ENCODE results near the gene PAGR1.
"Not testable (repeated sequence)": the region's sequence is repeated elsewhere in the genome, so short reads cannot be mapped to it uniquely, and the experiment has no call there.

PAGR1 gene

DNA sequence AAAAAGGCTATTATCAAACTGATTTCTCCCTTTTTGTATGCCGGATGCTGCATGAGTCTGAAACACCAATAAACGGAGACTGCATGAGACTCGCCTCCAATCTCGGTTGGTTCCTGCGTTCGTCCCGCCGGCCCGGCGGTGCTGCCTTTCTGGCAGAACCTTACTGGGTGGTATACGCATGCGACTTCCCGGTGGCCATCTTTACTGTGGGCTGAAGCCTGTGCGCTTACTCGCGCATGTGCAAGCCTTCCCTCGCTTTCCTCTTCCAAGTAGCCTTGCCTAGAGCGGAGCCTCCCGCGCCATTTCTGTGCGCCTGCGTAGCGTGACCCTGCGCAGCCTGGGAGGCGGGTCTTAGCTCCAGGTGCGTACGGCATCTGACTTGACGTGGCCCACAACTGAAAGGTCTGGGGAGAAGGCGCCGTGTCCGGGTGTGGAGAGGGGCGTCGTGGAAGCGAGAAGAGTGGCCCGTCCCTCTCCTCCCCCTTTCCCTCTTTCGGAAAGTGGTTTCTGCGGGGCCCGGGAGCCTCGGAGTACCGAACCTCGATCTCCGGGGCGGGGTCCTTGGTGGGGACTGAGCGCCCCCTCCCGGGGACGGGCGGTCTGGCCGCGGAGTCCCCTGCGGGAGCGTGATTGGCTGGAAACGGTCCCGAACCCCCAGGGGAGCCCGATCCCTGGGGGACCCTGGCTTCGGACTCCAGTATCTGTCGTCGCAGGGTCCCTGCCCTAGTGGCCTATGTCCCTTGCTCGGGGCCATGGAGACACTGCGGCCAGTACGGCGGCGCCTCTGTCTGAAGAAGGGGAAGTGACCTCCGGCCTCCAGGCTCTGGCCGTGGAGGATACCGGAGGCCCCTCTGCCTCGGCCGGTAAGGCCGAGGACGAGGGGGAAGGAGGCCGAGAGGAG lies at the start of gene PAGR1:
TSS of gene PAGR1 (plus strand) at position 360 of the 901 bp plus-strand sequence. CDS start at position 734, 374 bp downstream.
- peaks cover 2% of the 10 kb centered on the region; the same call in 1 of the 2 replicates for H3K4me1 ChIP-seq (ENCODE audit: insufficient read depth, low read length)
- 0 out of 2 replicates have a peak, but pooled peaks cover 7% of the 10 kb centered on the region for H3K36me3 ChIP-seq (ENCODE audit: insufficient read depth, low read length)
- H3K9me3 ChIP-seq (ENCODE audit: control insufficient read depth, insufficient read depth, low read length) = no peaks in the 10 kb centered on the region
- H3K9ac ChIP-seq (ENCODE audit: low read depth, low read length) = peak within 1 kb of the TSS; percentile 96

DNA sequence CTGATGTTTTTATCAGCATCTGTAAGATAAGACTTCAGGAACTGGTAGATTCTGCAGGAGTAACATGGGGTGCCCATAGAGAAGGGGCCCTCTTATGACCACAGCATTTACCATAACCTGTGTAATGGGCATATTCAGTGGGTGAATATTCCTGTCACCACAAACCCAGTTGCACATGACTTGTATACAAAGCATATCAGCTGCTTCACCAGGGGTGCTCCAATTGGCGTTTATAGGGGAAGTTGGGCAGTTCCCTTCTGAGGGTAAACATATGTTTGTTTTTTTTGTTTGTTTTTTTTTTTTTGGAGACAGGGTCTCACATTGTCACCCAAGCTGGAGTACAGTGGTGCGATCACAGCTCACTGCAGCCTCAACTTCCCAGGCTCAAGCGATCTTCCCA lies 49.4 kb upstream of the PAGR1 start:
- Histone ChIP-seq H3K4me1 (ENCODE audit: insufficient read depth, low read length) (no peaks in the 10 kb centered on the region), H3K36me3 (ENCODE audit: insufficient read depth, low read length) (no peaks in the 10 kb centered on the region), H3K9ac (ENCODE audit: low read depth, low read length) (no peak overlapping the region), H3K9me3 (ENCODE audit: control insufficient read depth, insufficient read depth, low read length) (no peaks in the 10 kb centered on the region)

DNA sequence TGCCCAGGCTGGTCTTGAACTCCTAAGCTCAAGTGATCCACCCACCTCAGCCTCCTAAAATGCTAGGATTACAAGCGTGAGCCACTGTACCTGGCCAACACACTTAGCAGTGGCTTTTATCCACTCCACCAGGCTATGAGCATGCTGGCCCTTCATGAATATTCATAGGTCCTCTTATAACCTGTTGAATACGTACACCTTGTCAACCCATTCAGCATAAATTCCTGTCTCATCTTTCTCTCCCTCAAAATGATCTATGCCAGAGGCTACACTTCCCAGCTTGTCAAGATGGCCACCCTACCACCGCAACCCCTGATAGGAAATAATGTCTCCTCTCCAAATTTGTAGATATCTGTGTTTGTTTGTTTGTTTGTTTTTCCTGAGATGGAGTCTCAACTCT lies 48.9 kb upstream of the PAGR1 start:
- H3K36me3 ChIP-seq (ENCODE audit: insufficient read depth, low read length) = no peaks in the 10 kb centered on the region
- H3K9ac ChIP-seq (ENCODE audit: low read depth, low read length) = no peak overlapping the region
- no peaks in the 10 kb centered on the region for H3K4me1 ChIP-seq (ENCODE audit: insufficient read depth, low read length)
- H3K9me3 ChIP-seq (ENCODE audit: control insufficient read depth, insufficient read depth, low read length) = no peaks in the 10 kb centered on the region

DNA sequence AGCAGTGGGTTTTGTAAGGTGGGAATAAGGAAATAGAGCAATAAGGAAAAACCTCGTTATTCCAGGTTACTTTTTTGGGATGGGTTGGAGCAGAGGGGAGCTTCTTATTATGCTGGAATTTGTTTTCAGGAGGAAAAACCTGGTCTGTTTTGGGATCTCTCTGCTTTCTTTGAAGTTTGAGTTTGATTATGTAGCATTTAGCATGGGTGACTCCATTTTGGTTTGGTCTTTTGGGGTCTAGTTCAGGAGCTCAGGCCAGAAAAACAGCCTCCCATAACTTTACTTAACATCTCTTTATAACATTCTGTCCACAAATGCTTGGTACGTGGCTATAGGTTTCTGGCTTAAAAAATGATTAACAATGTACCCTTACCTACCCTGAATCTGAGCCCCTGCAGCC lies 46.4 kb upstream of the PAGR1 start:
- no peaks in the 10 kb centered on the region for H3K9me3 ChIP-seq (ENCODE audit: control insufficient read depth, insufficient read depth, low read length)
- no peak overlapping the region for H3K9ac ChIP-seq (ENCODE audit: low read depth, low read length)
- H3K4me1 ChIP-seq (ENCODE audit: insufficient read depth, low read length) = no peaks in the 10 kb centered on the region
- H3K36me3 ChIP-seq (ENCODE audit: insufficient read depth, low read length) = no peaks in the 10 kb centered on the region

DNA sequence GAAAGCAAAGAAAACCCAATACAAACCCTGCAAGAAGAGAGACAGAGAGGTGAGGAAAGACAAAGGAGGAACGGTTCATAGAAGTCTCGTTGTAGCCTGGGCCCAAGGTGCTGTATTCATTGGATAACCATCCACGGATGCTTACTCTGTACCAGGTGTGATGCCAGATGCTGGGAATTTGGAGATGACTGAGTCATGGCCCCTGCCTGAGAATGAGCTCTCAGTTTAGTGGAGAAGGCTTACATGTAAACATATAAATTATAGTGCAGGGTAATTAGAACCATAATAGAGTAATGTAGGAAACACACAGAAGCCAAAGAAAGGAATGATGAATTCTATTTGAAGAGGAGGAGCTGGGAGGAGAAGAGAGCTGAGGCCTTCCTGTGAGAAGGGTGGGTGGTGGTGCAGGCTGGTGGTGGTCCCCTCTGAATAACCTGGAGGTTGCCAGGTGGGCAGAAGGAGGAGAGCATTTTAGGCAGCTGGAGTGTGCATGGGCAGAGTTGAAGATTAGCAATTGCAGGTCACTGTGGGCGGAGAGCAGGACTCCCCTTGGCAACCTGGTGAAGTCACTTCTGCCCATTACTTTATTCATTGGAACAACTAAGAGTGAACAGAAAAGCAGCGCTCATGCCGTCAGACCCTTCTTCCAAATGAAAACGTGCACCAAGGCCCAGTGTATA lies 45.6 kb upstream of the PAGR1 start:
- Histone ChIP-seq H3K4me1 (ENCODE audit: insufficient read depth, low read length) (no peaks in the 10 kb centered on the region), H3K36me3 (ENCODE audit: insufficient read depth, low read length) (no peaks in the 10 kb centered on the region), H3K9me3 (ENCODE audit: control insufficient read depth, insufficient read depth, low read length) (no peaks in the 10 kb centered on the region), H3K9ac (ENCODE audit: low read depth, low read length) (no peak overlapping the region)

DNA sequence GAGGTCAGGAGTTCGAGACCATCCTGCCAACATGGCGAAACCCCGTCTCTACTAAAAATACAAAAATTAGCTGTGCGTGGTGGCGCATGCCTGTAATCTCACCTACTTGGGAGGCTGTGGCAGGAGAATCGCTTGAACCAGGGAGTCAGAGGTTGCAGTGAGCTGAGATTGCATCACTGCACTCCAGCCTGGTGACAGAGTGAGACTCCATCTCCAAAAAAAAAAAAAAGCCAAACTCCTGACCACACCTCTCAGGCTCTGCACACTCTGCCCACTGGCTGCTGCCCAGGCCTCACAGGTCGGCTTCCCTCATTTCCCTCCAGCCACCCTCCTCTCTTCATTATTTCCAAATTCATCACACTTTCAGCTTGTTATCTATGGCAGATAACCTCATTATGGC lies 43.6 kb upstream of the PAGR1 start:
- H3K9me3 ChIP-seq (ENCODE audit: control insufficient read depth, insufficient read depth, low read length); H3K4me1 ChIP-seq (ENCODE audit: insufficient read depth, low read length); H3K9ac ChIP-seq (ENCODE audit: low read depth, low read length); H3K36me3 ChIP-seq (ENCODE audit: insufficient read depth, low read length): not testable (repeated sequence)

DNA sequence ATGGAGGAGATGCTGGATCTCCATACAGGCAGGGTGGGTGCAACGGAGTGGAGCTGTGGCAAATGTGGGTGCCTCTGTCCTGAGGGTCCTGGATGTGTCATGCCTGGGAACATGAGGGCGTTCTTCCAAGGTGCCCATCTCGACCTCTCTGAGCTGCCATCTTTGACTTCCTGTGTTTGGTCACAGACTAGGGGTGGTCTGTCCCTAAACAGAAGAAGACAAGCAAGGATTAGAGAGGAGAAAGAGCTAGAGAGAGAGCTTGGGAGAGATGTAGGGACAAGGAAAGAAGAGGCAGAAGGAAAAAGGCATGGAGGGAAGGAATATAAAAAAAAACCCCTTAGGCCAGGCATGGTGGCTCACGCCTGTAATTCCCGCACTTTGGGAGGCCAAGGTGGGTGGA lies 41.2 kb upstream of the PAGR1 start:
- no peaks in the 10 kb centered on the region for H3K36me3 ChIP-seq (ENCODE audit: insufficient read depth, low read length)
- H3K4me1 ChIP-seq (ENCODE audit: insufficient read depth, low read length) = peaks cover 5% of the 10 kb centered on the region; the same call in 1 of the 2 replicates
- no peaks in the 10 kb centered on the region for H3K9me3 ChIP-seq (ENCODE audit: control insufficient read depth, insufficient read depth, low read length)
- no peak overlapping the region for H3K9ac ChIP-seq (ENCODE audit: low read depth, low read length)

DNA sequence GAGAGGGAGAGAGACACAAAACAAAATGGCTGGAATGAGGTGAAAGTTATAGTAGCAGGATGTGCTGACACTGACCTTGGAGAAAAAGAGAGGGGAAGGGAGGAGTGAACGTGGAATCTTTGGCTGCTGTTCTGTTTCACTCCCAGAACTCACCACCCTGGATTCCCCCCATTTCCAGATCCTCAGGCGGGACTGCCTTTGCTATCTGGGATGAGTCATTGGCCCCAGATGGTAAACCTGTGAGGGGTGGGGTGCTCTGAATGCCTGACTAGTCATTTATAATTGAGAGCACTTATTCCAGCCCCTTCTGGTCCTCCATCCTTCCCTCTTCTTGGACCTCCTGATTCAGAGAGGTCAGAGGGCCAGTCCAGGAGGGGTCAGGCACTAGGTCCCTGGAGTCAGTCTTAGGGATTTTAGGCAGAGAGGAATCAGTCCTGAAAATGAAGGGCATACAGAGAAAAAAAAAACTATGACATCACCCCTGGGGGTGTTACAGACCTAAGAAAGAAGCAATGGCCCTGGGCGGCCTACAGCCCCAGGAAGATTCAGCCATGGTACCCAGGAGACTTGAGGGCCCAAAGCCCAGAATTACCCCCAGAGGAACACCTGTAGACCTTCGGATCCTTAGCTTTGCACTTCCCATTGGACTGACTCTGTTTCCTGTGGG lies 40.1 kb upstream of the PAGR1 start:
- no peaks in the 10 kb centered on the region for H3K36me3 ChIP-seq (ENCODE audit: insufficient read depth, low read length)
- peaks cover 5% of the 10 kb centered on the region; the same call in 1 of the 2 replicates for H3K4me1 ChIP-seq (ENCODE audit: insufficient read depth, low read length)
- no peak overlapping the region for H3K9ac ChIP-seq (ENCODE audit: low read depth, low read length)
- no peaks in the 10 kb centered on the region for H3K9me3 ChIP-seq (ENCODE audit: control insufficient read depth, insufficient read depth, low read length)

DNA sequence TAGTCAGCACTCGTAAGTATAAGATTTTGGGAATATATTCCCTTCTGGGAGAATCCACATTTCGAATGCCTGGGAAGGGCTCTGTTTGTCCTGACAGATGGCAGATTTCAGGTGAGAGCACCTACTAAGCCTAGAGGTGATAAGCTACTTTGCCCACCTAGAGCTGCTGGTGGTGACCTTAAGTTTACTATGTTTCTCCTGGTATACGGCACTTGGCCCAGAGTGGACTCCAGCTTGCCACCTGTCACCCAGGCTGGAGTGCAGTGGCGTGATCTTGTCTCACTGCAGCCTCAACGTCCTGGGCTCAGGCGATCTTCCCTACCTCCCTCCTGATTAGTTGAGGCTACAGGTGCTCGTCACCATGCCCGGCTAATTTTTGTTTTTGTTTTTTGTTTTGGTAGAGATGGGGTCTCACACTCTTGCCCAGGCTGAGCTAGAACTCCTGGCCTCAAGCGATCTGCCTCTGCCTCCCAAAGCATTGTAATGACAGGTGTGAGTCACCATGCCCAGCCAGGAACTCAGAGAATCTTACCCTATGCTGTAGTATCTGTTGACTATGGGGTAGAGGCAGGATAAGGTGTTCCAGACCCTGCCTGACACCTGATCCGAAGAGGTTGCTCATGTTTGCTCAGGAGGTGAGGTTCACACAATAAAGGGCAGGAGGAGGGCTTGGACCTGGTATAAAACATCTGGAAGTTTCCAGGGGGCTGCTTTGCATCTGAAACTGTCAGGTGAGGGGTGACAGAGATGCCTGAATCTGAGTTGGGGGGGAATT lies 38.2 kb upstream of the PAGR1 start, which contains the start of gene ZG16:
TSS of gene ZG16 (plus strand) at position 681 of the 775 bp plus-strand sequence. CDS start 1,011 bp downstream, outside the sequence.
- no peaks in the 10 kb centered on the region for H3K9me3 ChIP-seq (ENCODE audit: control insufficient read depth, insufficient read depth, low read length)
- no peak within 1 kb of the TSS for H3K9ac ChIP-seq (ENCODE audit: low read depth, low read length)
- peaks cover 5% of the 10 kb centered on the region; the same call in 1 of the 2 replicates for H3K4me1 ChIP-seq (ENCODE audit: insufficient read depth, low read length)
- no peaks in the 10 kb centered on the region for H3K36me3 ChIP-seq (ENCODE audit: insufficient read depth, low read length)

DNA sequence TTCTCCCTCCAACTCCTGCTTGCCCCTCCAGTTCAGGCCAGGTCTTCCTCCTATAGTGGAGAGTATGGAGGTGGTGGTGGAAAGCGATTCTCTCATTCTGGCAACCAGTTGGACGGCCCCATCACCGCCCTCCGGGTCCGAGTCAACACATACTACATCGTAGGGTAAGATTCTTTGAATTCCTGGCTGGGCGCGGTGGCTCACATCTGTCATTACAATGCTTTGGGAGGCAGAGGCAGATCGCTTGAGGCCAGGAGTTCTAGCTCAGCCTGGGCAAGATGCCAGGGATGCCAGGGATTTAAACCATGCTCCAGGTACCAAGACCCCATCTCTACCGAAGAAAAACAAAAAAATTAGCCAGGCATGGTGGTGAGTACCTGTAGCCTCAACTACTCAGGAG lies 36.5 kb upstream of the PAGR1 start:
- no peaks in the 10 kb centered on the region for H3K9me3 ChIP-seq (ENCODE audit: control insufficient read depth, insufficient read depth, low read length)
- H3K4me1 ChIP-seq (ENCODE audit: insufficient read depth, low read length) = peaks cover 5% of the 10 kb centered on the region; the same call in 1 of the 2 replicates
- H3K36me3 ChIP-seq (ENCODE audit: insufficient read depth, low read length) = no peaks in the 10 kb centered on the region
- H3K9ac ChIP-seq (ENCODE audit: low read depth, low read length) = no peak overlapping the region

DNA sequence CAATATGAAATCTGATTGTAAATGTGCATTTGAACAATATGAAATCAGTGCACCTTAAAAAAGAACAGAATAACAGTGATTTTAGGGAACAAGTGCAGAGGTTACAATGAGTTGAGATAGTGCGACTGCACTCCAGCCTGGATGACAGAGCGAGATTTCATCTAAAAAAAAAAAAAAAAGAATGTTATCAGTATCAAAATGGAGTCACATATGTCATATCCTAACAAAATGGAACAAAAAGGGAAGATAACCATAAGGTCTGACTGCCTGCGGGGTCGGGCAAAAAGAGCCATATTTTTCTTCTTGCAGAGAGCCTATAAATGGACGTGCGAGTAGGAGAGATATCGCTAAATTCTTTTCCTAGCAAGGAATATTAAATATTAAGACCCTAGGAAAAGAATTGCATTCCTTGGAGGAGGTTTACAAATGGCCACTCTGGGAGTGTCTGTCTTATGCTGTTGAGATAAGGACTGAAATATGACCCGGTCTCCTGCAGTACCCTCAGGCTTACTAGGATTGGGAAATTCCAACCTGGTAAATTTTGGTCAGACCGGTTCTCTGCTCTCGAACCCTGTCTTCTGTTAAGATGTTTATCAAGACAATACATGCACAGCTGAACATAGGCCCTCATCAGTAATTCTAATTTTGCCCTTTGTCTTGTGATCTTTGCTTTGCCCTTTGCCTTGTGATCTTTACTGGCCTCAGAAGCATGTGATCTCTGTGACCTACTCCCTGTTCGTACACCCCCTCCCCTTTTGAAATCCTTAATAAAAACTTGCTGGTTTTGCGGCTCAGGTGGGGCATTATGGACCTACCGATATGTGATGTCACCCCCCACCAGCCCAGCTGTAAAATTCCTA lies 32.6 kb upstream of the PAGR1 start:
- not testable (repeated sequence) for H3K36me3 ChIP-seq (ENCODE audit: insufficient read depth, low read length); H3K9ac ChIP-seq (ENCODE audit: low read depth, low read length); H3K4me1 ChIP-seq (ENCODE audit: insufficient read depth, low read length); H3K9me3 ChIP-seq (ENCODE audit: control insufficient read depth, insufficient read depth, low read length)

DNA sequence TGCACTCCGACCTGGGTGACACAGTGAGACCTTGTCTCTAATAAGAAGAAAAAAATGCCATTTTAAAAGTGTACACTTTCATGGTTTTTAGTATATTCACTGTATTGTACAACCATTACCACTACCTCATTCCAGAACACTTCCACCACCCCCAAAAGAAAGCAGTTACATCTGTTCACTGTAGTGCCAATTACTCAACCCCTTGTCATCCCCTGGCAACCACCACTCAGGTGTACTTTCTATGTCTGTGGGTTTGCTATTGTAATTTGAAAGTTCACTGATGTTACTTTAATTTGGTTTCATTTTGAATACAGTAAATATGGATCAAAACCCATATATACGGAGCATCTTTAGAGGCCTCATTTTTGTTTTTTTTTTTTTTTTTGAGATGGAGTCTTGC lies 31.8 kb upstream of the PAGR1 start:
- Histone ChIP-seq H3K36me3 (ENCODE audit: insufficient read depth, low read length) (no peaks in the 10 kb centered on the region), H3K9ac (ENCODE audit: low read depth, low read length) (no peak overlapping the region), H3K4me1 (ENCODE audit: insufficient read depth, low read length) (no peaks in the 10 kb centered on the region), H3K9me3 (ENCODE audit: control insufficient read depth, insufficient read depth, low read length) (no peaks in the 10 kb centered on the region)

DNA sequence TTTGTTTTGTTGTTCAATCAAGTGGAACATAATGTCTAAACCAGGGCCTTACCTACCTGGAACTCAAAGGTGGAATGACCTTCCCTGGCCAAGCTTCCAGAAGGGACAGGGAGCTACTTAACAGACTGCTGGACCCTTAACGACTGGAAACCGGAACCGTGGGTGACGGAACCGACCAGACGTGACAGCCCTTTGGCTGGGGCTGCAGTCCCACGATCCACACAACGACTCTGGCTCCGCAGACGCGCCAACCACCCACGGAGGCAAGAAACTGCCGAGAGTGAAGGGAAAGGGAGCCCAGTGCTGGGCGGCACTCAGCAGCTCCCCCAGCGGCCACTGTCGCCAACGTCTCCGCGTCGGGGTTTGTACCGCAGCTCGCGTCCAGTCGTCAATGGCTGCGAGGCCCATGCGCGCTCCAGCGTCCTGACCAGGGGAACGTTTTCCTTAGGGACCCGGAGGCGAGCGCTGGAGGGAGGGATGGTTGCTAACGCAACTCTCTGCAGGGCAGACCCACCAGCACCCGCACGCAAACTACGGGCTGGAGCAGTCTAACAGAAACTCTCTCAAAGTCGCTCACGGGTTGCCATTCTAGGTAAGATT lies 31.0 kb upstream of the PAGR1 start:
- Histone ChIP-seq H3K9me3 (ENCODE audit: control insufficient read depth, insufficient read depth, low read length) (no peaks in the 10 kb centered on the region), H3K36me3 (ENCODE audit: insufficient read depth, low read length) (no peaks in the 10 kb centered on the region), H3K4me1 (ENCODE audit: insufficient read depth, low read length) (no peaks in the 10 kb centered on the region), H3K9ac (ENCODE audit: low read depth, low read length) (peak overlapping the region; percentile 47; the same call in 1 of the 2 replicates)

Data from ES-I3 (cell line).